ENCODE measurements around the gene ZNF827. TPM values are rescaled to one million over a fixed set of nuclear protein-coding genes. Genes with fewer than 3 reads are reported as not detected.
A peak's percentile ranks its signal among the peaks of the same experiment; 100 is the strongest.

The ZNF827 gene
- 10 to 100 TPM; 20.0 to 26.9 TPM for total RNA-seq

DNA sequence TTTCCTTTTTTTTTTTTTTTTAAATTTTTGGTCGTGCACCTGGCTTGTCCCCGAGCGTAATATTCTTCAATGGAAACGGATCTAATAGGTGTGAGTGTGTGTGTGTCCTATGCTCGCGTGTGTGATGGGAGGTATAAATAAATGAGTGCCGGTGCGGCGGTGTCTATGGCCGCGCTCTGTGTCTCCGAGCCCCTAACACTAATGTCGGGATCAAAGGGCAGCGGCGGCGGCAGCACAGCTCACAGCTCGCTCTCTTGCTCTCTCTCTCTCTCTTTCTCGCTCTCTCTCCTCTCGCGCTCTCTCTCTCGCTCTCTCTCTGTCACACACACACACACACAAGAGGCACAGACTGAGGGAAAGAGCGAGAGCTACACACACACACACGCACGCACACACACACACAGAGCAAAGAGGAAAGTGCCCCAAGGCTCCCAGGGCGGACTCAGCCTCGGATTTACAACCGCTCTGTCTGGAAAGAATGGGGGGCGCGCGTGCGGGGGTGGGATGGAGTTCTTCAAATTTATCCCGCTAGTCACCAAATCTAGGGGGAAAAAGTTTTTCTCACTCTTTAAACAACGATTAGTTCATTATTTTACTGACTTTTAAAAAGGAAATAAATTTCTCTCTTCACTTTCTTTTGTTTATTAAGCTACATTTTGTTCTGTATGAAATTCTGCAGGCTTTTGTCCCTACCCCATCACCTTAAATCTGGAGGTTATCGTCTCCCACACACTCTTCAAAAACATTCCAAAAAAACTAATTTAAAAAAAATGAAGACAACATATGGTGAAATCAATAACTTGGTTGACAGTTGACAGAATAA lies at the start of gene ZNF827:
ZNF827 (minus strand) TSS at position 206 of the 823 bp plus-strand sequence. CDS start 416 bp downstream, outside the sequence.
- peaks cover 17 to 19% of the 10 kb centered on the region in 2 donors for H3K36me3 Mint-ChIP-seq
- ATAC-seq, result peak; percentile 67 to 68

GRCh38 chr4:145984563-145984962 lies 45.9 kb upstream of the ZNF827 start:
- Mint-ChIP-seq H3K9me3 (no peaks in the 10 kb centered on the region), H3K27ac (no peak overlapping the region), H3K36me3 (no peaks in the 10 kb centered on the region)
- no peak for DNase-seq (ENCODE audit: low spot score in 2 of 2)
- ATAC-seq, result no peak

More for the DNA sequence above, at the start of gene ZNF827:
- DNase-seq (ENCODE audit: low spot score in 2 of 2), result peak; percentile 50 to 64
- Mint-ChIP-seq H3K9me3 (peaks cover 0 to under 1% of the 10 kb centered on the region in 2 donors), H3K27ac (peak within 1 kb of the TSS; percentile 93 to 97)

GRCh38 chr4:145982791-145983190 lies 44.2 kb upstream of the ZNF827 start:
- no peaks in the 10 kb centered on the region for H3K9me3 Mint-ChIP-seq
- ATAC-seq, result no peak
- H3K36me3 Mint-ChIP-seq, result no peaks in the 10 kb centered on the region
- H3K27ac Mint-ChIP-seq, result no peak overlapping the region
- no peak for DNase-seq (ENCODE audit: low spot score in 2 of 2)

DNA sequence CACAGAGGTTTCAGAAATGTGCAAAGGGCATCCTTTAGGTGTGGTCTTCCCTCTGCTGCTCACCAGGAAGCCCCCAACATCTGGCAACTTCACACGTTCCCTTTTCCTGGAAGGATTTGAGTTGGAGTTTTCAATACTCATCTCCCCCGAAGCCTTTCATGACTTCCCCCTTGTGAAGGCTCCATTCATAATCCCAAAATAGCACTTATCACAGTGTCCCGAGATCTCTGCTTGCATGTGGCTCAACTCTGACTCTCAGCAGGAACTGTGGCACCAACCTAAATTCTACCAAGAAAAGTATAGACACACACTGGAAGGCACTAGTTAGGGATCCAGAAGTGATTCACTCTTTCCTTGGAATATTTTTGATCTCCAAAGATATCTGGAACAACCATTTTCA lies 40.5 kb upstream of the ZNF827 start:
- DNase-seq (ENCODE audit: low spot score in 2 of 2), result no peak
- Mint-ChIP-seq H3K9me3 (no peaks in the 10 kb centered on the region), H3K27ac (no peak overlapping the region), H3K36me3 (no peaks in the 10 kb centered on the region)
- no peak for ATAC-seq

DNA sequence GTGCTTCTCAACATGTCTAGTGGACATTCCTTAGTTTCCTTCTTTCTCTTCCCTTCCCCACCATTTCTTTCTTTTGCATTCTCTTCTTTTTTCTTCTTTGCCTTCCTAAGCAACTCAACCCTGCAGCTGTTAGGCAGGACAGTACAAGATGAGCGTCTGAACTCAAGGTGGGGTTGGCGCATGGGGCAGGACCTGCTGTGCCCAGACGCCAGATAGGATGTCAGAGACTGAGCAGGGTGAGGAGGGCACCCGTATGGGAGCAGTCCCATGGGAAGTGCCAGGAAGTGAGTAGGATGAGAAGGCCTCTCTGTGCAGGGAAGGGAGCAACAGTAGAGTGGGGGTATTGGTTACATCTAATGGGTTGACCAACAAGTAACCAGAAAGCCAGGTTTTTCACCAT lies 38.1 kb upstream of the ZNF827 start:
- ATAC-seq, result no peak
- Mint-ChIP-seq H3K9me3 (no peaks in the 10 kb centered on the region), H3K36me3 (no peaks in the 10 kb centered on the region), H3K27ac (no peak overlapping the region)
- no peak for DNase-seq (ENCODE audit: low spot score in 2 of 2)

- DNase-seq (ENCODE audit: low spot score in 2 of 2) (no peak), ATAC-seq (no peak)
- Mint-ChIP-seq H3K36me3 (peaks cover 0 to under 1% of the 10 kb centered on the region in 2 donors), H3K27ac (no peak overlapping the region), H3K9me3 (peaks cover 0 to 3% of the 10 kb centered on the region in 2 donors)
Observed at GRCh38 chr4:145960012-145960411, 21.4 kb upstream of the ZNF827 start.

GRCh38 chr4:145957302-145957701 lies 18.7 kb upstream of the ZNF827 start:
- DNase-seq (ENCODE audit: low spot score in 2 of 2) (no peak), ATAC-seq (no peak)
- Mint-ChIP-seq H3K27ac (no peak overlapping the region), H3K36me3 (no peaks in the 10 kb centered on the region), H3K9me3 (peaks cover 0 to 3% of the 10 kb centered on the region in 2 donors)

DNA sequence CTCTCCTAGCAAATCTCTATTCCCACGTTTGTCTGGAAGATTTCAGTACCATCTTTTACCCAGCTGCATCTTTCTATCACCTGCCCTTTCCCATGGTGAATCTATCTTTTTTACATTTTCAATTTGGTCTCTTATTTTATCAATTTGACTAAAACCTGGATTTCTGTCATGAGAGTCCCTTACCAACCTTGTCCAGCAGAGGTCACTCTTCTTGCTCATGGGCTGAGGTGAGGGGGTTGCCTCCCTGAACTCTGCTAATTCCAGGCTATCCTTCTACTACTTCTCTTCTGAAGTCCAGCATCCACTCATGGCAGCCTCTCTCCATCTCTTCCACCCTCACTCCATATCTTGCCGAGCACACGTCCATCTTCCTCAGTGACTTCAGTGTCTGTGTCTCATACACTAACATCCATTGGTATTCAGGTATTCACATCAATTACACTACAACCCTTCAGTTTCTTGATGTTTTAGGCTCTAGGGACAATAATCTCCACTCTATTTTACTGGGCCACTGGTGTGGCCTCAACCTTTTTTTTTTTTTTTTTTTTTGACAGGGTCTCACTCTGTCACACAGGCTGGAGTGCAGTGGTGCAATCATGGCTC lies 17.8 kb upstream of the ZNF827 start:
- ATAC-seq, result peak in 1 of 2 donors; percentile 49
- peak in 1 of 2 donors; percentile 57 for DNase-seq (ENCODE audit: low spot score in 2 of 2)
- no peak overlapping the region for H3K27ac Mint-ChIP-seq
- H3K9me3 Mint-ChIP-seq, result peaks cover 0 to 3% of the 10 kb centered on the region in 2 donors
- H3K36me3 Mint-ChIP-seq, result no peaks in the 10 kb centered on the region

DNA sequence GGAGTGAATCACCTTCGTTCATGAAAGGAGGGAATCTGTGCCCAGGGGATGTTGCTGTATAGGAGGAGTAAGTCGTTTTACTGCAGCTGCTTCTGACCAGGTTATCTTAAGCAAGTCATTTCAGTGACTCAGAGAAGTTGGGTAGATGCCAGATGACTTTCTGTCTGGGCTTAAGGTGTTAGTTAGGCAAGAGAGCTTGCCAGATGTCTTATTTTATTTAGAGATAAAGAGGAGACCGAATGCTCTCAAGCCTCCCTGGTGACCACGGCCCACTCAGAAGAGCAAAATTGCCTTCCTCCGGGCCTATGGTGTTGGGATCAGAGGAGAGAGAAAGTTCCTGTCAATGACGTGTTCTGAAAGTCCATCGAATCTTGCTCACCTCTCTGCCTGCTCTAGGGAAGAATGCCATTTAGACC lies 16.3 kb upstream of the ZNF827 start:
- no peaks in the 10 kb centered on the region for H3K36me3 Mint-ChIP-seq
- H3K9me3 Mint-ChIP-seq, result peaks cover 0 to 3% of the 10 kb centered on the region in 2 donors
- no peak overlapping the region for H3K27ac Mint-ChIP-seq
- ATAC-seq (no peak), DNase-seq (ENCODE audit: low spot score in 2 of 2) (no peak)

- DNase-seq (ENCODE audit: low spot score in 2 of 2) (no peak), ATAC-seq (no peak)
- H3K9me3 Mint-ChIP-seq, result no peaks in the 10 kb centered on the region
- no peak overlapping the region for H3K27ac Mint-ChIP-seq
- H3K36me3 Mint-ChIP-seq, result no peaks in the 10 kb centered on the region
Observed at GRCh38 chr4:145951931-145952330, 13.3 kb upstream of the ZNF827 start.

DNA sequence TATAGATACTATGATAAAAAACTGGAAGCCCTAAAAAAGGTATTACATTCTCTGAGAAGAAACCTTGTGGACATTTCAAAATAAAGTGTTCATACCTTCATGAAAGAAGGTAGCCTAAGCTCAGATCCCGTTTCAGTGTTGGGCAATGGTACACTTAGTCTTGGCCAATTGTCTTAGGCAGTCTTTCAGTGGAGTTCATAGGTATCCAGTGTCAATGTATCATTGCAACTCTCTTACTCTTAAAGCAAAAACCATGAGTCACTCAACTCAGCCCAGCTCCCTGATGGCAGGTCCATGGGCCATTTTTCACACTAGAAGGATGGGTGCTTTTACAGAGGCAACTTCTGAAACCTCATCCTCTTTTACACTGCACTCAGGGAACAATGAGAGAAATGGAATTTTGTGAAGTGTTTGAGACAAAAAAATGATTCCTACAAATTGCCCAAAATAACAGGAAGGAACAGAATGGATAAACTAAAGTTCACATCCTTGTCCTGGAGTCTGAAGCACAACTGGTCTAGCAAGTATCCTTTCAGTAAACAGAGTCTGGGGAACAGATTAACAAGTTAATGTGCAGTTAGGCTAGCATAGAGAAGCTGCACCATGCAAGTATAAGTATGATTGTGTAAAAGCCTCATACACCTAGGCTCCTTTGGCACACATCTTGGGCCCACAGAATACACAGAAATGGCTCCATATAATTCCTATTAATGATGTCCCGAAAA lies 7.0 kb upstream of the ZNF827 start:
- H3K27ac Mint-ChIP-seq, result no peak overlapping the region
- no peak for DNase-seq (ENCODE audit: low spot score in 2 of 2)
- no peak for ATAC-seq
- H3K36me3 Mint-ChIP-seq, result no peaks in the 10 kb centered on the region
- H3K9me3 Mint-ChIP-seq, result no peaks in the 10 kb centered on the region

DNA sequence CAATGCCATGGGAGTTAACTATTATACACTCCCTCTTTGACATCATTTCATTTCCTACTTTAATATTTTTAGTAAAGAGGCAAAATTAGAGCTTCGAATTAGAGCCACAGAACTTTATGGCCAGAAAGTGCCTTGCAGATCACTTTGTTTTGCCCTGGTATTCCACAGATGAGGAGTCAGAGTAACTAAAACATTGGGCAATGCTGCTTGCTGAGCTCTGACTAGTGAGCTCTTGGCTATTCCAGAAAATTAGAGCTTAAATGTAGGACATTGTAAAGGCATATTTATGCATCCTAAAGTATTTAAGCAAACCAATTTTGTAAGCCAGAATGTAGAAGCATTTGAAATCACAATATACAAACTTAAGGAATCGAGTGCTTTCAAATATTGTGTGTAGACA lies 6.3 kb upstream of the ZNF827 start:
- Mint-ChIP-seq H3K36me3 (no peaks in the 10 kb centered on the region), H3K27ac (no peak overlapping the region), H3K9me3 (no peaks in the 10 kb centered on the region)
- ATAC-seq (no peak), DNase-seq (ENCODE audit: low spot score in 2 of 2) (no peak)

DNA sequence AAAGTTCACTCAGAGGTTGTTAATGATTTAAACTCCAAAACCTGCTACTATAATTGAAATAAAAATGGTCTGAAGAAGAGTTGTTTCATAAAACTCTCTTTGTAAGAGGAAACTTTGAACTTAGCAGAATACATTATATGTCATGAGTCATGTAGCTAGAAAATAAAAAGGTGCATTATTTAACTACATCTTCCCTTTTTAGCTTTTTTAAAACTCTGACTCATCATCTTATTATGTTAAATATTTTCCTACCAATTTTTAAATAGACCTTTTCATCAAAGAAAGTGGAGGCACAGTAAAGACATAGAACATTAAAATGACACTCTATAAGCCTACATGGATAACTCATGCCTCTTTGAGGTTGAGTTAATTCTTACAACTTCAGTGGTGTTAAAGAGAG lies 1.2 kb upstream of the ZNF827 start:
- no peak for DNase-seq (ENCODE audit: low spot score in 2 of 2)
- Mint-ChIP-seq H3K9me3 (no peaks in the 10 kb centered on the region), H3K36me3 (peaks cover 15 to 19% of the 10 kb centered on the region in 2 donors), H3K27ac (no peak overlapping the region)
- peak in 1 of 2 donors; percentile 21 for ATAC-seq

GRCh38 chr4:145939441-145939750 lies 773 bp upstream of the ZNF827 start:
- ATAC-seq (no peak), DNase-seq (ENCODE audit: low spot score in 2 of 2) (no peak)
- H3K27ac Mint-ChIP-seq, result peak overlapping the region; percentile 93 to 97
- no peaks in the 10 kb centered on the region for H3K9me3 Mint-ChIP-seq
- peaks cover 15 to 19% of the 10 kb centered on the region in 2 donors for H3K36me3 Mint-ChIP-seq

GRCh38 chr4:145937971-145938611 lies 532 bp downstream of the ZNF827 start:
- DNase-seq (ENCODE audit: low spot score in 2 of 2) (peak; percentile 39 to 59), ATAC-seq (peak; percentile 39 to 53)
- Mint-ChIP-seq H3K36me3 (peaks cover 19 to 21% of the 10 kb centered on the region in 2 donors), H3K27ac (peak overlapping the region; percentile 93 to 97), H3K9me3 (peaks cover 0 to 3% of the 10 kb centered on the region in 2 donors)

DNA sequence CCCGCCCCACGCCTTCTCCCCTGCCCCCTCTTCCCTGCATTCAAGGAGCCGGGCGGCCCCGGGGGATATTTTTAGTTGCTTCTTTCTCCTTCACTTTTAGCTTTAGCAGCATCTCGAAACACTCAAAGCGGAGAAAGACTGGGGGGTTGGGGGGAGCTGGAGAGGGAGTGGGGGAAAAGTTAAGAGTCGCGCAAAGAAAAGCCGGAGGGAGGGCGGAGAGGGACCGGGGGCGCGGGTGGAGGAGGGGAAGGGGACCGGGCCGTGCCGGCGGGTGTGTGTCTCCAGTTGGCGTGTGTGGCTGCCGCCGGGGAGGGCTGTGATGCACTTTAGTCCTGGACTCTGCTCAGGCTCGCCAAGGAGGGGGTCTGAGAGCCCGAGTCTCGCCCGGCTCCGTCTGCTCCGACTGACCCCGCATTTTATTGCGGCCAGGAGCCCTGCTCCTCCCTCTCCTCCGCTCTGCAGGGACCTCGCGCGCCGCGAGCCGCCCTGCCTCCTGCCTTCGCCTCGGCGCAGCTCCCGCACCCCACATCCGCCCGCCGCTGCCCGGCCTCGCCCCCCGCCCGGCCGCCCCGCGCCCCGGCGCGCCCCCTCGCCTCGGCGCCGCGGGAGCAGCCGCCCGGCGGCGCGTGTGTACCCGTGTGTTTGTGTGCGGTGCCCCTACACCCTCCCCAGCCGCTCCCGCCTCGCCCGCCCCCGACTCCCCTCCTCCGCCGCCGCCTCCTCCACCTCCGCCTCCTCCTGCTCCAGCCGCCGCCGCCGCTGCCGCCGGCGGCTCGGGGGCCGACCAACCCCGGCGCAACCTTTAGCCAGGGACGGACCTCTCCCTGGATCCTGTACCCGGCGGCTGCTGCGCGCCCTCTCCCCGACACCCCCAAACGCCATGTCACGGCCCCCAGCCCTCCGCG lies 1.4 kb downstream of the ZNF827 start:
- peak; percentile 42 to 59 for DNase-seq (ENCODE audit: low spot score in 2 of 2)
- peaks cover 19 to 28% of the 10 kb centered on the region in 2 donors for H3K36me3 Mint-ChIP-seq
- H3K9me3 Mint-ChIP-seq, result peaks cover 0 to 3% of the 10 kb centered on the region in 2 donors
- peak overlapping the region; percentile 93 to 97 for H3K27ac Mint-ChIP-seq
- ATAC-seq, result peak; percentile 41 to 42

Measured in activated naive CD4-positive, alpha-beta T cell treated with anti-CD3 and anti-CD28 coated beads, Interleukin-2, amount 50 U/mL, for 72 hours (primary cell).